HepG2 (cell line): ENCODE results near the gene EPM2AIP1. TPM values are rescaled to one million over a fixed set of nuclear protein-coding genes. Genes with fewer than 3 reads are reported as not detected.

Experiments used
- ATAC-seq: fragments of 200-7000 bp; cut with Tn5 transposase; 3 replicates; pipeline ENCODE4 v1.9.1; 2020; ENCODE audit warnings: mild to moderate bottlenecking, moderate library complexity
- BruUV-seq: library from RNA; stranded (reverse); fragments of 400-500 nt; replicated peaks from 2 replicates; lab custom pipeline; 2021; lab: Mats Ljungman, UMichigan
- CTCF ChIA-PET: fragments of 300-600 bp; formaldehyde crosslinking; extraction: SDS; loops from one replicate; lab custom pipeline; 2021; ENCODE audit warnings: low total read pairs, inconsistent platforms, low intra/inter-chr PET ratio; lab: Yijun Ruan, JAX
- POLR2A ChIA-PET: fragments of 350-600 bp; sonication (Branson Sonifier 250); formaldehyde crosslinking; loops from one replicate; lab custom pipeline; 2020; ENCODE audit warnings: antibody characterized with exemption, inconsistent platforms; lab: Yijun Ruan, JAX
- DNase-seq: peaks from one replicate; pipeline ENCODE4 v3.0.0-alpha.2; 2015; ENCODE audit warnings: low spot score
- FAIRE-seq: peaks from 3 replicates; lab custom pipeline; 2011; peaks lifted over from hg19 to GRCh38; lab: Jason Lieb, UNC
- H2AFZ ChIP-seq: one replicate; pipeline ENCODE4 v1.6.1; 2011; ENCODE audit warnings: low read length, inconsistent platforms
- H3K27ac ChIP-seq: fragments of 300-600 bp; 3 replicates; pipeline ENCODE4 v1.8.0; 2011; ENCODE audit warnings: mixed run types, mild to moderate bottlenecking, mixed read lengths, low read length, inconsistent platforms; ENCODE audit not compliant: insufficient read depth; ENCODE audit errors: extremely low read length
- H3K27me3 ChIP-seq, 2 experiments: fragments of 200-600 bp in 1 of 2; 2 replicates in 1 of 2; 3 replicates in 1 of 2; pipeline versions ENCODE4 v1.6.0 to v1.8.0; 2011; ENCODE audit warnings: low read length in 2 of 2, mild to moderate bottlenecking in 2 of 2, moderate library complexity in 2 of 2, inconsistent platforms in 1 of 2; ENCODE audit not compliant: insufficient read depth in 2 of 2, control insufficient read depth in 1 of 2
- H3K36me3 ChIP-seq, 2 experiments: fragments of 200-600 bp in 1 of 2; replicated peaks in 1 of 2; 2 replicates in 1 of 2; 3 replicates in 1 of 2; pipeline versions ENCODE4 v1.5.1 to v1.8.0; 2011; ENCODE audit warnings: low read length in 2 of 2, inconsistent platforms in 1 of 2; ENCODE audit not compliant: insufficient read depth in 2 of 2, control insufficient read depth in 1 of 2
- H3K4me1 ChIP-seq: 2 replicates; pipeline ENCODE4 v1.5.1; 2012; ENCODE audit warnings: low read length, inconsistent platforms; ENCODE audit not compliant: insufficient read depth
- H3K4me2 ChIP-seq: 2 replicates; pipeline ENCODE4 v1.6.0; 2011; ENCODE audit warnings: low read depth, low read length, inconsistent platforms
- H3K4me3 ChIP-seq, 3 experiments: fragments of 200-600 bp in 1 of 3; sonication (generic), shearing (Covaris generic) in 1 of 3; replicated peaks in 1 of 3; 2 replicates each; pipeline ENCODE4 v1.5.1; 2011 to 2016; ENCODE audit warnings: low read length in 3 of 3, inconsistent platforms in 2 of 3, low read depth in 2 of 3, mild to moderate bottlenecking in 2 of 3, control low read depth in 1 of 3, mixed read lengths in 1 of 3; ENCODE audit not compliant: insufficient read depth in 1 of 3
- H3K79me2 ChIP-seq: one replicate; pipeline ENCODE4 v1.6.1; 2011; ENCODE audit warnings: low read length, inconsistent platforms; ENCODE audit not compliant: insufficient read depth
- H3K9ac ChIP-seq: 2 replicates; pipeline ENCODE4 v1.6.0; 2011; ENCODE audit warnings: mild to moderate bottlenecking, low read depth, low read length, inconsistent platforms; ENCODE audit not compliant: insufficient read depth
- H3K9me3 ChIP-seq: 2 replicates; pipeline ENCODE4 v1.5.1; 2012; ENCODE audit warnings: mild to moderate bottlenecking, low read length
- H4K20me1 ChIP-seq: 2 replicates; pipeline ENCODE4 v1.6.0; 2011; ENCODE audit warnings: inconsistent platforms, mild to moderate bottlenecking, low read length, moderate library complexity; ENCODE audit not compliant: insufficient read depth
- CTCF ChIP-seq: sonication (generic); formaldehyde crosslinking; IDR thresholded peaks from 2 replicates; pipeline ENCODE4 v1.5.0; 2020; ENCODE audit warnings: mild to moderate bottlenecking, missing genetic modification reagents, moderate library complexity
- DMAP1 ChIP-seq: IDR thresholded peaks from 2 replicates; pipeline ENCODE4 v1.6.1; 2016
- E2F2 ChIP-seq: sonication (generic); formaldehyde crosslinking; IDR thresholded peaks from 2 replicates; pipeline ENCODE4 v1.4.0; 2020; ENCODE audit warnings: missing genetic modification reagents, borderline replicate concordance
- ELK4 ChIP-seq: sonication (generic); formaldehyde crosslinking; IDR thresholded peaks from 2 replicates; pipeline ENCODE4 v1.9.0; 2021; ENCODE audit warnings: missing genetic modification reagents, borderline replicate concordance
- HNRNPL ChIP-seq: fragments of 200-400 bp; formaldehyde crosslinking; IDR thresholded peaks from 2 replicates; pipeline ENCODE4 v1.6.1; 2017; ENCODE audit warnings: mild to moderate bottlenecking, low read depth, low read length
- MAZ ChIP-seq, 2 experiments: sonication (generic) in 1 of 2; formaldehyde crosslinking in 1 of 2; IDR thresholded peaks; 2 replicates each; pipeline versions ENCODE4 v1.5.0 to v1.6.1; 2012 to 2020; ENCODE audit warnings: low read depth in 2 of 2, mild to moderate bottlenecking in 2 of 2, borderline replicate concordance in 1 of 2, improper control_type of control experiment in 1 of 2, low read length in 1 of 2, missing genetic modification reagents in 1 of 2, moderate library complexity in 1 of 2
- POLR2AphosphoS5 ChIP-seq: IDR thresholded peaks from 2 replicates; pipeline ENCODE4 v1.6.1; 2012; ENCODE audit warnings: low read depth, low read length
- SMC3 ChIP-seq: IDR thresholded peaks from 2 replicates; pipeline ENCODE4 v1.6.1; 2011; ENCODE audit warnings: low read length, improper control_type of control experiment
- STAG1 ChIP-seq: sonication (generic); formaldehyde crosslinking; IDR thresholded peaks from 2 replicates; pipeline ENCODE4 v1.4.0; 2020; ENCODE audit warnings: missing genetic modification reagents
- ZFP90 ChIP-seq: sonication (generic); formaldehyde crosslinking; IDR thresholded peaks from 2 replicates; pipeline ENCODE4 v1.8.0; 2022; ENCODE audit warnings: missing genetic modification reagents, mild to moderate bottlenecking, inconsistent platforms, borderline replicate concordance
- ZNF296 ChIP-seq: sonication (generic); formaldehyde crosslinking; conservative IDR thresholded peaks from 2 replicates; pipeline ENCODE4 v1.5.0; 2020; ENCODE audit warnings: mild to moderate bottlenecking, missing genetic modification reagents
- ZNF546 ChIP-seq: sonication (generic); formaldehyde crosslinking; conservative IDR thresholded peaks from 2 replicates; pipeline ENCODE4 v1.8.1; 2023; ENCODE audit warnings: mild to moderate bottlenecking, missing genetic modification reagents
- WGBS: methylation state at CpG from one replicate; pipeline ENCODE4 v1.1.6; 2017; ENCODE audit warnings: low lambda C conversion rate; 5-methylcytosine and 5-hydroxymethylcytosine counted together
- in situ Hi-C: cut with HindIII; loops from 2 replicates; pipeline ENCODE4 v1.10.0; 2017; ENCODE audit warnings: low pct_unique_long_range_greater_than_20kb; ENCODE audit not compliant: extremely low pct_ligation_motif_present
- intact Hi-C: fragments of 100-400 bp; cut with micrococcal nuclease; formaldehyde crosslinking; loops from one replicate; pipeline ENCODE4 v1.10.0; 2022; ENCODE audit not compliant: unreplicated experiment
- polyA plus RNA-seq, 8 experiments: library from polyadenylated mRNA; depleted of rRNA in 3 of 8; stranded (reverse) in 7 of 8; unstranded in 1 of 8; fragments of >200 nt; fragmentation: Illumina TruSeq in 4 of 8; extraction: Trizol in 4 of 8; gene quantifications; 2 replicates each; pipeline versions ENCODE4 v1.2.1 to v1.2.3, GENCODE V29; 2011 to 2016; ENCODE audit warnings: low read depth in 4 of 8, missing spikeins in 1 of 8, mixed read lengths in 1 of 8; ENCODE audit not compliant: insufficient read depth in 1 of 8
- total RNA-seq, 5 experiments: library from RNA; depleted of rRNA; stranded (reverse); fragments of >200 nt; fragmentation: Illumina TruSeq; extraction: Trizol; gene quantifications; 2 replicates each; pipeline ENCODE4 v1.2.3, GENCODE V29; 2016; ENCODE audit warnings: low read depth in 1 of 5

Gene EPM2AIP1
- total and polyA plus RNA-seq, 2 of the 13 experiments (the other 11 are each of a cell fraction or from before 2014, with no cell fraction given), result 10.7 to 23.0 TPM

- H3K27me3 ChIP-seq, result no peaks in the 10 kb centered on the region
- FAIRE-seq (no peak), ATAC-seq (no peak), DNase-seq (no peak)
- no peak overlapping the region for H3K9ac ChIP-seq
- no peak overlapping the region for H2AFZ ChIP-seq
- H3K4me1 ChIP-seq, result no peaks in the 10 kb centered on the region
- H3K36me3 ChIP-seq, result peaks cover 34 to 74% of the 10 kb centered on the region in 2 experiments
- ChIA-PET POLR2A (interaction anchor here (1.9 kb wide), 1 partner anchor 31 kb away, joined by 7 read pairs; the partner anchor contains the start of genes EPM2AIP1 and MLH1), CTCF (interaction anchor here (1.8 kb wide), 1 partner anchor 189 kb away, joined by 5 read pairs; no protein-coding TSS in a partner anchor)
- WGBS, result 99% methylated on average over 2 of the region's 2 CpGs
- H3K4me2 ChIP-seq, result no peak overlapping the region
- H3K27ac ChIP-seq, result no peak overlapping the region
- no peaks in the 10 kb centered on the region for H4K20me1 ChIP-seq
- H3K4me3 ChIP-seq, result no peak overlapping the region
- intact Hi-C loops (loop anchor here (1.0 kb wide), 1 partner anchor 189 kb away; no protein-coding TSS in a partner anchor), in situ Hi-C loops (loop anchor here (10.0 kb wide), 1 partner anchor 191 kb away; no protein-coding TSS in a partner anchor)
- no TSS peak for BruUV-seq
- no peaks in the 10 kb centered on the region for H3K79me2 ChIP-seq
- no peak for TF ChIP-seq ZNF546 (CRISPR knock-in tag)
- TF ChIP-seq POLR2AphosphoS5, result no peak
- peak; percentile 27; the same call in 1 of the 2 replicates for TF ChIP-seq SMC3
- no peak for TF ChIP-seq MAZ (IDR thresholded peaks at IDR 0.05; ENCODE audit: borderline replicate concordance, low read depth, low read length)
- TF ChIP-seq MAZ (CRISPR knock-in tag; IDR thresholded peaks at IDR 0.05; ENCODE audit: low read depth), result no peak
- TF ChIP-seq HNRNPL, result no peak
- no peak for TF ChIP-seq ZFP90
- no peak for TF ChIP-seq ELK4 (CRISPR knock-in tag)
- TF ChIP-seq STAG1 (CRISPR knock-in tag), result peak; percentile 27
- no peak for TF ChIP-seq ZNF296 (CRISPR knock-in tag)
- TF ChIP-seq DMAP1 (CRISPR knock-in tag), result no peak
- peak; percentile 19; the same call in 1 of the 2 replicates for TF ChIP-seq CTCF (CRISPR knock-in tag)
- no peak for TF ChIP-seq E2F2
- 0 out of 2 replicates have a peak, but pooled peaks cover 4% of the 10 kb centered on the region for H3K9me3 ChIP-seq
These were observed 31.2 kb upstream of the EPM2AIP1 start for GRCh38 chr3:37024092-37024491.
